NT2/D1 (cell line): ENCODE results near the gene SNAPC1.

Experiments used
- SUZ12 ChIP-seq: IDR thresholded peaks from 2 replicates; pipeline ENCODE4 v1.6.1; 2011; ENCODE audit not compliant: insufficient read length, insufficient read depth; ENCODE audit errors: extremely low read depth
- ZNF274 ChIP-seq: IDR thresholded peaks from 2 replicates; pipeline ENCODE4 v1.6.1; 2011; ENCODE audit warnings: mild to moderate bottlenecking, low read depth, low read length

GRCh38 chr14:61841145-61841544 is 78.9 kb downstream of the SNAPC1 start:
- TF ChIP-seq ZNF274 (no peak), SUZ12 (no peak)
